GM12875 (cell line): Measurements from ENCODE around the gene KCNJ15.
"Not testable (repeated sequence)": the region's sequence is repeated elsewhere in the genome, so short reads cannot be mapped to it uniquely, and the experiment has no call there.

Experiments
- H3K4me3 ChIP-seq: one replicate; pipeline ENCODE4 v1.5.1; 2011; ENCODE audit warnings: low read depth, low read length, control low read depth
- TF ChIP-seq, protein P1 (sequence below): IDR thresholded peaks from 2 replicates; pipeline ENCODE4 v1.5.1; 2011; ENCODE audit warnings: low read depth, mild to moderate bottlenecking, control low read depth, inconsistent platforms, low read length, moderate library complexity, borderline replicate concordance; ENCODE audit not compliant: insufficient read depth

KCNJ15 gene

DNA sequence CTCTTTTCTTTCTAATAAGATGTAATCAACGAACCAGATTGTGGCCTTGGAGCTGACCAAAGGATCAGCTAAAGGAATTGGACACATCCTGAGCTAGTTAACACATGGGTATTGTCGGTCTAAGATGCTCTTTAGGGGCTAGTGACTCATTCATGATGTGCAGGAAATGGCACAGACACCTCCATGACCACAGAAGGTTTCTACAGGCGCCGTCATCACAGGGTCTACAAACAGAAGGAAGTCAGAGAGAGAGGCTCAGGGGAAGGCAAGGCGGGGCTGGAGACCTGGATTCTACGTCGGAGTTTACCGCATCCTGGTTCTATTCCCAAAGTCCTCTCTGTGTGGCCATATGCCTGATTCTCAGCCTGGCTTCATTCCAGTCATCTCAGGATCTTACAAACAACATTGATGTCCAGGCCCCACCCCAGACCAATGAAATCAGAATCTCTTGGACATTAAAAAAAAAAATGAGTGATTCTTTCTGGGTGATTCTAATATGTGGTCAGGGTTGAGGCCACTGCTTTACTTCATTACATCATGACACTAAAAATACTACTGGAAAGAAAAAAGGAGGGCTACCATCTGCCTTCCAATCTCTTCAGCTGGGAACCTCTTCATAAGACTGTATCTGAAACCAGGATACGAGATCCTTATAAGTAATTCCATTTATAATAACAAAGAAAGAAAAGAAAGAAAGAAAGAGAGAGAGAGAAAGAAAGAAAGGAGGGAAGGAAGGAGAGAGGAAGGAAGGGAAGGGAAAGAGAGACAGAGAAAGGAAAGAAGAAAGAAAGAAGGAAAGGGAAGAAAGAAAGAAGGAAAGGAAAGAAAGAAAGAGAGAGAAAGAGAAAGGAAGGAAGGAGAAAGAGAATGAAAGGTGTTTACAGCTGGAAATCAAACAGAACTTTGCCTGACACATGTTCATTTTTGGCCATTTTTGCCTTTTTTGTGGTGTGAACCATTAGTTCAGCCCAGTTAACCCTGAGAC lies 11.6 kb upstream of the KCNJ15 start:
- TF ChIP-seq, protein P1, sequence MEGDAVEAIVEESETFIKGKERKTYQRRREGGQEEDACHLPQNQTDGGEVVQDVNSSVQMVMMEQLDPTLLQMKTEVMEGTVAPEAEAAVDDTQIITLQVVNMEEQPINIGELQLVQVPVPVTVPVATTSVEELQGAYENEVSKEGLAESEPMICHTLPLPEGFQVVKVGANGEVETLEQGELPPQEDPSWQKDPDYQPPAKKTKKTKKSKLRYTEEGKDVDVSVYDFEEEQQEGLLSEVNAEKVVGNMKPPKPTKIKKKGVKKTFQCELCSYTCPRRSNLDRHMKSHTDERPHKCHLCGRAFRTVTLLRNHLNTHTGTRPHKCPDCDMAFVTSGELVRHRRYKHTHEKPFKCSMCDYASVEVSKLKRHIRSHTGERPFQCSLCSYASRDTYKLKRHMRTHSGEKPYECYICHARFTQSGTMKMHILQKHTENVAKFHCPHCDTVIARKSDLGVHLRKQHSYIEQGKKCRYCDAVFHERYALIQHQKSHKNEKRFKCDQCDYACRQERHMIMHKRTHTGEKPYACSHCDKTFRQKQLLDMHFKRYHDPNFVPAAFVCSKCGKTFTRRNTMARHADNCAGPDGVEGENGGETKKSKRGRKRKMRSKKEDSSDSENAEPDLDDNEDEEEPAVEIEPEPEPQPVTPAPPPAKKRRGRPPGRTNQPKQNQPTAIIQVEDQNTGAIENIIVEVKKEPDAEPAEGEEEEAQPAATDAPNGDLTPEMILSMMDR: no peak
- no peak overlapping the region for H3K4me3 ChIP-seq

DNA sequence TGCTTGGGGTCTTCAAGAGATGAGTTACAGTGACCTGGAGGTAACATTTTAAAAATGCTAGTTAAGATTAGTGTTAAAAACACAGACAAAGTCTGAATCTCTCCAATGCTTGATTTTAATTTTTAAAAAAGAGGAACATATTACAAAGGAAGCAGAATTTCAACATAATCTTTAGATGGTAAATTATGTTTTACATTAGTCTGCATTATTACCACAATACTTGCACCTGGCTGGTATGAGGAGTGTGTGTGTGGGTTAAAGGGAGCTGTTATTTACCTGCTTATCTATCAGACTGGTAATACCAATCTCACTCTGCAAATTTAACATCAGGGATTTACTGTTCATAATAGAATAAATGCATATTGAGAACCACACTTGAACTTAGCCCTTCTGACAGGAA lies 10.3 kb upstream of the KCNJ15 start:
- H3K4me3 ChIP-seq: no peak overlapping the region
- TF ChIP-seq, protein P1: no peak

DNA sequence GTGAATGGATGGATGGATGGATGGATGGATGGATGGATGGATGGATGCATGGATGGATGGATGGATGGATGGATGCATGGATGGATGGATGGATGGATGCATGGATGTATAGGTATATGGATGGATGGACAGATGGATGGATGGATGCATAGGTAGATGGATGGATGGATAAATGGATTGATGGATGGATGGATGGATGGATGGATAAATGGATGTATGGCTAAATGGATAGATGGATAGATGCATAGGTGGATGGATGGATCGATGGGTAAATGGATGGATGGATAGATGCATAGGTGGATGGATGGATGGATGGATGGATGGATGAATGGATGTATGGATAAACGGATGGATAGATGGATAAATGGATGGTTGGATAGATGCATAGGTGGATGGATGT lies 9.7 kb upstream of the KCNJ15 start:
- H3K4me3 ChIP-seq: not testable (repeated sequence)

DNA sequence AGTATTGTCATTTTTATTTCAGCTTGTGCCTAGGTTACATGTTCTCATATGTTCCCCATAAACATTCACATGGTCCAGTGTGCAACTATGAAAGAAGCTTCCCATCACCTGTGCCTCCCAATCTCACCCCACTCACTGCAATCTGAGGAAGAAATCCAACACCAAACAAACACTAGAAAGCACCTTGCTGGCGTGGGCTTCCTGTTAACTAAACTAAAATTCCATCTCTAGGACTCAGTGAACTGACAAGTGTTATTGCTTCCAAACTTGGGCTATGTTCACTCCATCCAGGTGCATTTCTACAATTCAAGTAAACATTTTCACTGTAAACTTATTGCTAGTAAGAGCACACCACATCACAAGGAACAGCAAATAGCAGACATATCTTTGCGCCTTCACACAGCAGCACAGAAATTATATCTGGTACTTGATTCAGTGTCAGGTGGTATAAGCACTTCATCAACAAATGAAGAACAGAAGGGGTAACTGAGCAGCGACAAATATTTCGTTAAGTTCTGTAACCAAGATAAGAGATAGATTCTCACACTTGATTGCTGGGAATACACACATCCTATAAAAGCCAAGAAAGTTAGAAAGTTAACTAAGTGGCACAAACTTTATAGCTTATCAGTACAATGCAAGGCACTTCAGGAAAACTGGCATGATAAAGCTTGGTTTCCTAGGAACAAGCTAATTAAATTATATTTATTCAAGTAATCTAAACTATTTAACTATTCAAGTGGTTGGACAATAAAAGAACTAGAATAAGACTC lies 8.9 kb upstream of the KCNJ15 start:
- TF ChIP-seq, protein P1: no peak
- H3K4me3 ChIP-seq: no peak overlapping the region

DNA sequence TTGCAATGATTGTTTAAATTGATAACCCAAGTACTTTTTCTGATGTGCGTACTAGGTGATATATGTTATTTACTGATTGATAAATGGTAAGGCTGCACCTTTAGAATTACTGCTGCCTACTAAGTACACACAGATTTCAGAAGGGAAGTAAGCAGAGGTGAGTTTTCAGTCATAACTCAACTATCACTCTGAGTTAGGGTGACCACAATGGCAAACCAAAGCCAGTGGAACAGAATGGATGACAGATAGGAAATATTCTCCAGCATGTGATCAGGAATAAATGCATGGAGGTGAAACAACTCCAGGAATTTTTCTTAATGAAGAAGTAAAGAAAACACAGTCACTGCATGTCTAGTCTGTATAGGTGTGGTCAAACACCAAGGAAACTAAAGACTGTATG lies 7.5 kb upstream of the KCNJ15 start:
- TF ChIP-seq, protein P1: no peak
- H3K4me3 ChIP-seq: no peak overlapping the region

DNA sequence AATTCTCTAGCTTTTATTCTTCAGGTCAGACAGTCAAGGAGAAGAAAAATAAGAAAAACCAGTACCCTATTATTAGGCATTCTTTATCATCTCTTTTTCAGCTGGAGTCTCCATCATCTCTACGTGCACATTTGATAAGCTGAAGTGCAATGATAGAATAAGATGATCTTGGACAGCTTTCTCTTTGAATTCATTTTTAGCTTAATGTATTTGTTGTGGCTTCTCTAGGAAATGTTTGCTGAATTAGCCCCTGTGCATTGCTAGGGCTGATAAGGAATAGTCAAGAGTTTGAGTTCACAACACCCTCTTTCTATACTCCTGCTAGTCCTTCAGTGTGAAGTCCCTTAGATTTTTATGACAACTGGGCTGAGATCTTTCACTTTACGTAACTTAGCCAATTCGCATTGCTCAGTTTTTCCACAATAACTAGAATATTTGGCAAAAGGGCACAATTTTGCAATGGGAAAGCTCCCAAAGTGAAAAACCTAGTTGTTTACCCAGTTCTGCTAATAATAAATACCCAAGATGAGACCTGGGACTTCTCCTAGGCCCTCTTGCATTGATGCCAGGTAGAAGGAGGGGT lies 7.0 kb upstream of the KCNJ15 start:
- H3K4me3 ChIP-seq: no peak overlapping the region
- TF ChIP-seq, protein P1: no peak

DNA sequence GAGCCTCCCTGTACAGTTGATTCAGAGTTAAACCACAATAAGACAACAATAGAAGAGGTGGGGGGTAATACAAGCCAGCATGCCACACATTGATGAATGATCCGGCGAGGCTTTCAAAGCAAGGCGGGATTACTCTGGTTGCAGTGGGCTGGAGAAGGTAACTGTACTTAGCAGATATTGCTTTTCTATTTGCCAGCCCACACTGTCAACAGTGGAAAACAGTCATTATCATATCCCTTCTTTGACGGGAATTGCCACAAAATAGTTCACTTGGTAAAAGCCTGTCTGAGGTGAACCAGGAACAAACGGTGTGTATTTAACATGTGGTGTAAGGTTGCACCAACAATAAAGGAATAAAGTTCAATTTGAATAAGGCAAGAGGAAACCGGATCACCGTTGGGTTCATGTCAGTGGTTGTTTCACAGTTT lies 5.8 kb upstream of the KCNJ15 start:
- TF ChIP-seq, protein P1: no peak
- no peak overlapping the region for H3K4me3 ChIP-seq
